Trophoblast cell (in vitro differentiated cells and primary cell): ENCODE data around the gene FASN.

Source experiments
- DNase-seq, 2 donors: peaks; one replicate each; pipeline ENCODE4 v3.0.0-alpha.2; 2016
- H2AFZ ChIP-seq: 2 replicates; pipeline ENCODE4 v1.6.1; 2013; ENCODE audit warnings: low read length, moderate library complexity, mild to moderate bottlenecking; ENCODE audit not compliant: insufficient read depth, poor library complexity
- H2AK5ac ChIP-seq: 2 replicates; pipeline ENCODE4 v1.6.1; 2013; ENCODE audit warnings: mild to moderate bottlenecking, low read length
- H2BK120ac ChIP-seq: 2 replicates; pipeline ENCODE4 v1.6.1; 2013; ENCODE audit warnings: low read length, mild to moderate bottlenecking, moderate library complexity; ENCODE audit not compliant: insufficient read depth, poor library complexity
- H2BK12ac ChIP-seq: 2 replicates; pipeline ENCODE4 v1.6.1; 2013; ENCODE audit warnings: mild to moderate bottlenecking, low read length, moderate library complexity
- H2BK5ac ChIP-seq: 2 replicates; pipeline ENCODE4 v1.6.1; 2013; ENCODE audit warnings: low read length, low read depth, moderate library complexity, mild to moderate bottlenecking; ENCODE audit not compliant: poor library complexity
- H3K14ac ChIP-seq: 2 replicates; pipeline ENCODE4 v1.6.1; 2013; ENCODE audit warnings: mild to moderate bottlenecking, low read length
- H3K18ac ChIP-seq: 2 replicates; pipeline ENCODE4 v1.6.1; 2013; ENCODE audit warnings: mild to moderate bottlenecking, low read length
- H3K23ac ChIP-seq: 2 replicates; pipeline ENCODE4 v1.6.1; 2013; ENCODE audit warnings: low read length
- H3K27ac ChIP-seq: 2 replicates; pipeline ENCODE4 v1.5.1; 2013; ENCODE audit warnings: low read depth, mild to moderate bottlenecking, inconsistent platforms, low read length, moderate library complexity
- H3K27me3 ChIP-seq: 2 replicates; pipeline ENCODE4 v1.6.1; 2013; ENCODE audit warnings: inconsistent platforms, mild to moderate bottlenecking, low read length, moderate library complexity; ENCODE audit not compliant: insufficient read depth
- H3K36me3 ChIP-seq, 2 experiments: 1 replicate in 1 of 2; 2 replicates in 1 of 2; pipeline ENCODE4 v1.6.1; 2013; ENCODE audit warnings: low read length in 2 of 2, mild to moderate bottlenecking in 2 of 2, moderate library complexity in 1 of 2; ENCODE audit not compliant: insufficient read depth in 2 of 2, control insufficient read depth in 1 of 2
- H3K4ac ChIP-seq: 2 replicates; pipeline ENCODE4 v1.6.1; 2013; ENCODE audit warnings: low read depth, mild to moderate bottlenecking, low read length, moderate library complexity
- H3K4me1 ChIP-seq, 2 experiments: 1 replicate in 1 of 2; 2 replicates in 1 of 2; pipeline ENCODE4 v1.6.1; 2013; ENCODE audit warnings: low read length in 2 of 2, mild to moderate bottlenecking in 2 of 2, moderate library complexity in 1 of 2; ENCODE audit not compliant: insufficient read depth in 2 of 2, control insufficient read depth in 1 of 2
- H3K4me2 ChIP-seq: 2 replicates; pipeline ENCODE4 v1.6.1; 2013; ENCODE audit warnings: inconsistent platforms, mild to moderate bottlenecking, low read length, moderate library complexity
- H3K4me3 ChIP-seq: 2 replicates; pipeline ENCODE4 v1.5.1; 2013; ENCODE audit warnings: mild to moderate bottlenecking, low read depth, low read length, inconsistent platforms
- H3K79me1 ChIP-seq: one replicate; pipeline ENCODE4 v1.6.1; 2013; ENCODE audit warnings: low read length
- H3K79me2 ChIP-seq: 2 replicates; pipeline ENCODE4 v1.6.1; 2013; ENCODE audit warnings: low read length, mild to moderate bottlenecking; ENCODE audit not compliant: control insufficient read depth, insufficient read depth, poor library complexity
- H3K9ac ChIP-seq: 2 replicates; pipeline ENCODE4 v1.6.1; 2013; ENCODE audit warnings: mild to moderate bottlenecking, low read length
- H3K9me3 ChIP-seq: 2 replicates; pipeline ENCODE4 v1.6.1; 2013; ENCODE audit warnings: low read depth, mild to moderate bottlenecking, control low read depth, inconsistent platforms, low read length; ENCODE audit not compliant: insufficient read depth
- H4K12ac ChIP-seq: 2 replicates; pipeline ENCODE4 v1.6.1; 2013; ENCODE audit warnings: low read depth, mild to moderate bottlenecking, low read length, moderate library complexity
- H4K8ac ChIP-seq: 2 replicates; pipeline ENCODE4 v1.6.1; 2013; ENCODE audit warnings: low read depth, mild to moderate bottlenecking, low read length, moderate library complexity
- H4K91ac ChIP-seq: one replicate; pipeline ENCODE4 v1.6.1; 2013; ENCODE audit warnings: low read depth, mild to moderate bottlenecking, low read length, moderate library complexity
- WGBS: extraction: QIAGEN DNeasy Blood & Tissue Kit; methylation state at CpG from one replicate; pipeline ENCODE4 v1.1.7; 2013; ENCODE audit warnings: missing lambda C conversion rate; ENCODE audit not compliant: insufficient read length, insufficient coverage; ENCODE audit errors: extremely low coverage; 5-methylcytosine and 5-hydroxymethylcytosine counted together

FASN gene

DNA sequence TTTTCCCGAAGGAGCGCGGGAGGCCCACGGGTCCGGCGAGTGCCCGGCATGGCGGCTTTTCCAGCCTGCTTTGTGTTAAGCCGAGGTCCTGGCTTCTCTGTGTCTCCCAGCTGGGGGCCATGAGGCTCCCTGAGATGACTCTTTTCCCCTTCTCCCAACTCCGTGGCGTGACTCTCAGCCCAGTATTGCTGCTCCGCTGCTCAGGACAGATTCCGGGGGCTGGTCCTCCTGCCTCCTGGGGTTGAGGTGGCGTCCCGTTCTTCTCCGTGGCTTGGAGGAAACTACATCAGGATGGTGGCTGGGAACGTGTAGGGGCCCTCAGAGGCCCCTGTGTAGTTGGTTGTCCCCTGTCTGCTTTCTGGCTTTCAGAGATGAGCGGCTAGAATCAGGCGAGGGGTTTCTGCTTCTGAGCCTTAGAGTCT, 45.4 kb downstream of the FASN start:
- Histone ChIP-seq H3K9me3 (peaks cover 4% of the 10 kb centered on the region), H3K4ac (peak overlapping the region; percentile 62), H3K4me3 (peak overlapping the region; percentile 86), H3K4me2 (peak overlapping the region; percentile 100), H3K23ac (no peak overlapping the region), H3K36me3 (peaks cover 66 to 71% of the 10 kb centered on the region in 2 experiments), H3K18ac (no peak overlapping the region), H2BK120ac (no peak overlapping the region), H2BK5ac (no peak overlapping the region), H3K4me1 (peaks cover 14 to 15% of the 10 kb centered on the region in 2 experiments), H4K12ac (peak overlapping the region; percentile 49), H2BK12ac (no peak overlapping the region), H3K9ac (peak overlapping the region; percentile 91), H3K27me3 (no peaks in the 10 kb centered on the region), H3K27ac (no peak overlapping the region), H3K14ac (no peak overlapping the region), H3K79me1 (peaks cover 4% of the 10 kb centered on the region), H2AK5ac (no peak overlapping the region), H4K91ac (no peak overlapping the region), H3K79me2 (peaks cover 9% of the 10 kb centered on the region), H4K8ac (no peak overlapping the region), H2AFZ (no peak overlapping the region)
- no peak for DNase-seq
- no CpG with 5 or more reads among the region's 19 CpGs for WGBS

- Histone ChIP-seq H2BK12ac (no peak within 1 kb of the TSS), H3K9me3 (peaks cover 7% of the 10 kb centered on the region), H3K9ac (peak within 1 kb of the TSS; percentile 91), H2AFZ (peak within 1 kb of the TSS; percentile 78), H2BK120ac (peak within 1 kb of the TSS; percentile 17), H3K79me2 (peaks cover 9% of the 10 kb centered on the region), H3K79me1 (peaks cover 4% of the 10 kb centered on the region), H3K23ac (no peak within 1 kb of the TSS), H2BK5ac (no peak within 1 kb of the TSS), H2AK5ac (peak within 1 kb of the TSS; percentile 73), H3K4me2 (peak within 1 kb of the TSS; percentile 100), H3K4ac (peak within 1 kb of the TSS; percentile 62), H3K18ac (peak within 1 kb of the TSS; percentile 53), H3K36me3 (peaks cover 66 to 71% of the 10 kb centered on the region in 2 experiments), H4K8ac (peak within 1 kb of the TSS; percentile 87), H4K12ac (peak within 1 kb of the TSS; percentile 49), H3K14ac (peak within 1 kb of the TSS; percentile 82), H3K4me3 (peak within 1 kb of the TSS; percentile 86), H3K27ac (no peak within 1 kb of the TSS), H3K4me1 (peaks cover 14 to 15% of the 10 kb centered on the region in 2 experiments), H4K91ac (peak within 1 kb of the TSS; percentile 41), H3K27me3 (no peaks in the 10 kb centered on the region)
- no CpG with 5 or more reads among the region's 94 CpGs for WGBS
- peak; percentile 49 to 69 for DNase-seq
Measured at GRCh38 chr17:82051776-82052637, 46.0 kb downstream of the FASN start, which contains the start of the genes GPS1 and RFNG. GPS1 (plus strand) TSS chr17:82051898; CDS start chr17:82051932, 34 bp downstream. RFNG (minus strand) TSS chr17:82051811; CDS start chr17:82051766, 45 bp downstream.

DNA sequence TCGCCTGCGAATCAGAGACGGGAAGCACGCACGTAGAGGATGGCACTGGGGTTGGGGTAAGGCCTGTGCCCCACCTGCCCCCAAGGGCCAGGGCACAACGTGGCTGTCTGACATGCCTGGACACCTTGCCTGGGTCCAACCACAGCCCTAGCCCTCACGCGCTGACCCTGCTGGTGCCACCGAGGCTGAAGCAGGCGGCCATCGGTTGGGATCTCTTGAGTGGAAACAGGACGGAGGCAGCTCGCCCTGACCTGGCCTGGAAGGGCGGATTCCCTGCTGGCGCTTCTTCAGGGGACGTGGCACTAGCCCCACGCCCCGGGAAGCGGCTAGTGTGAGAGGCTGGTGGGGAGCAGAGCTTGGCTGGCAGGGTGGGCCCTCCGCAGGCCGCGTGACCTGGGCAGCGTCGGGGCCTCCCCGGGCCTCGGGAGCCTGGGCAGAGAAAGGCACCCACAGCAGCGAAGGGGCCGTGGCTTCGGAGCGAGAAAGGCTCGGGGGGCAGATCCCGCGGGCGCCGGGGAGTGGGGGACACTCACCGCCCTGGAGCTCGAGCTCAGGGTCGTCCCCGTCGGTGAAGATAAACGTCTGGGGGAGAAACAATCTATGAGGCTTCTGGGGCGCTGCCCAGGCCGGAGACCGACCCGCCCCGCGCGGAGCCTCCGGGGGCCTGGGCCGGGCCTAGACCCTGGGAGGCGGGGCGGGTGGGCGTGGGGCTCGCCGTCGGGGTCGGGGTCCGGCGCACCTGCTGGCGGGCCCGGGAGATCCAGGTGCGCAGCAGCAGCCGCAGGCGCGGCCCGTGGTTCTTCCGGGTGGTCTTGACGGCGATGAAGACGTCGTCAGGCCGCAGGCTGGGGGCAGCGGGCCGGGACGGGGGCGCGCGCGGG, 47.0 kb downstream of the FASN start:
- Histone ChIP-seq H2BK5ac (no peak overlapping the region), H2BK12ac (no peak overlapping the region), H3K27ac (no peak overlapping the region), H3K79me2 (peaks cover 9% of the 10 kb centered on the region), H3K36me3 (peaks cover 59 to 64% of the 10 kb centered on the region in 2 experiments), H3K14ac (peak overlapping the region; percentile 82), H3K4me1 (peaks cover 14 to 15% of the 10 kb centered on the region in 2 experiments), H3K27me3 (no peaks in the 10 kb centered on the region), H3K18ac (peak overlapping the region; percentile 52), H3K4ac (peak overlapping the region; percentile 50), H4K8ac (peak overlapping the region; percentile 18), H3K23ac (no peak overlapping the region), H2AK5ac (peak overlapping the region; percentile 3), H4K91ac (peak overlapping the region; percentile 12), H3K9me3 (peaks cover 8% of the 10 kb centered on the region), H4K12ac (peak overlapping the region; percentile 3), H3K4me3 (peak overlapping the region; percentile 86), H2BK120ac (peak overlapping the region; percentile 17), H3K9ac (peak overlapping the region; percentile 70), H3K4me2 (peak overlapping the region; percentile 74), H2AFZ (peak overlapping the region; percentile 9), H3K79me1 (peaks cover 4% of the 10 kb centered on the region)
- DNase-seq, result no peak
- no CpG with 5 or more reads among the region's 79 CpGs for WGBS

DNA sequence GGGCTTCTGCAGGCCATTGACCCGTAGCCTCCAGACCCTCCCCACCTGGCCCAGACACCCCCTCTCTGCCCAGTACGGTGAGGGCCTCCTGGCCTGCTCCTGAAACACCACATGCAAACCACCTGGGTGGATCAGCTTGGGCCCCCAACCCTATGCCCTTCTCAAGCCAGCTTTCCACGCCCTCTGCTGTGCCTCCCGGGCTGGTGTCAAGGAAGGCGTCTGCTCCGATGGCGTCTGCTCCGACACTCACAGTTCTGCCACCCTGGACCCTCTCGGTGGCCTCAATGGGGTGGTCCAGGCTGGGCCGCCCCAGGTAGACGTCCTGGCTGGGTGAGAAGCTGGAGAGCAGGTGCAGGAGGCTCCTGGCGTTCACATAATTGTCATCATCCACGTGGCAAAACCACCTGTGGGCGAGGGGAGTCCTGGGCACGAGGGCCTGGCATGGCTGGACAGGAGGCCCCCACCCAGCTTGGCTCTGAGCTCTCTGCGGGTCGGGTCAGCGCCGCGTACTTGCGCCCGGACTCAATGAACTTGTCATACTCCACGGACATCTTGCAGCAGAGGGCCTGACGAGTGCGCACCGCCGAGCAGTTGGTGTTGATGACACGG, 47.8 kb downstream of the FASN start:
- Histone ChIP-seq H3K27me3 (no peaks in the 10 kb centered on the region), H3K9me3 (peaks cover 7% of the 10 kb centered on the region), H2BK120ac (no peak overlapping the region), H3K4ac (no peak overlapping the region), H2BK5ac (no peak overlapping the region), H4K91ac (peak overlapping the region; percentile 12), H3K36me3 (peaks cover 52 to 57% of the 10 kb centered on the region in 2 experiments), H2AFZ (no peak overlapping the region), H3K9ac (no peak overlapping the region), H4K8ac (no peak overlapping the region), H3K79me2 (peaks cover 9% of the 10 kb centered on the region), H3K18ac (peak overlapping the region; percentile 28), H2BK12ac (no peak overlapping the region), H3K4me3 (peak overlapping the region; percentile 86), H2AK5ac (peak overlapping the region; percentile 3), H4K12ac (no peak overlapping the region), H3K4me2 (peak overlapping the region; percentile 74), H3K79me1 (peaks cover 4% of the 10 kb centered on the region), H3K23ac (no peak overlapping the region), H3K27ac (no peak overlapping the region), H3K14ac (no peak overlapping the region), H3K4me1 (peaks cover 14 to 15% of the 10 kb centered on the region in 2 experiments)
- no peak for DNase-seq
- WGBS, result no CpG with 5 or more reads among the region's 28 CpGs
